SJCRH30 (cell line): Measurements from ENCODE around the gene S100A16. TPM values are rescaled to one million over a fixed set of nuclear protein-coding genes. Genes with fewer than 3 reads are reported as not detected.

Source experiments
- DNase-seq, 2 experiments: peaks; one replicate each; pipeline ENCODE4 v3.0.0-alpha.2; 2015 to 2020
- H3K27ac ChIP-seq: fragments of 250-450 bp; sonication (Bioruptor Pico); 2 replicates; pipeline ENCODE4 v1.5.1; 2020; ENCODE audit warnings: mild to moderate bottlenecking, moderate library complexity
- H3K27me3 ChIP-seq: fragments of 250-450 bp; sonication (Bioruptor Pico); 2 replicates; pipeline ENCODE4 v1.5.1; 2020; ENCODE audit warnings: mild to moderate bottlenecking, moderate library complexity
- H3K36me3 ChIP-seq: fragments of 250-450 bp; sonication (Bioruptor Pico); 2 replicates; pipeline ENCODE4 v1.5.1; 2020; ENCODE audit warnings: mild to moderate bottlenecking, moderate library complexity
- H3K4me1 ChIP-seq: fragments of 250-450 bp; sonication (Bioruptor Pico); 2 replicates; pipeline ENCODE4 v1.5.1; 2020; ENCODE audit warnings: mild to moderate bottlenecking, moderate library complexity
- H3K4me3 ChIP-seq: fragments of 250-450 bp; sonication (Bioruptor Pico); 2 replicates; pipeline ENCODE4 v1.5.1; 2020; ENCODE audit warnings: mild to moderate bottlenecking, moderate library complexity
- H3K9me3 ChIP-seq: fragments of 250-450 bp; sonication (Bioruptor Pico); replicated peaks from 2 replicates; pipeline ENCODE4 v1.5.1; 2020; ENCODE audit warnings: mild to moderate bottlenecking, moderate library complexity
- total RNA-seq: library from RNA; depleted of rRNA; stranded (reverse); fragments of >200 nt; shearing (Covaris generic); gene quantifications from 2 replicates; pipeline ENCODE4 v1.2.3, GENCODE V29; 2014; rRNA removed

S100A16 gene
- total RNA-seq, 1 experiment from 2014 or later, result 46.6 TPM

DNA sequence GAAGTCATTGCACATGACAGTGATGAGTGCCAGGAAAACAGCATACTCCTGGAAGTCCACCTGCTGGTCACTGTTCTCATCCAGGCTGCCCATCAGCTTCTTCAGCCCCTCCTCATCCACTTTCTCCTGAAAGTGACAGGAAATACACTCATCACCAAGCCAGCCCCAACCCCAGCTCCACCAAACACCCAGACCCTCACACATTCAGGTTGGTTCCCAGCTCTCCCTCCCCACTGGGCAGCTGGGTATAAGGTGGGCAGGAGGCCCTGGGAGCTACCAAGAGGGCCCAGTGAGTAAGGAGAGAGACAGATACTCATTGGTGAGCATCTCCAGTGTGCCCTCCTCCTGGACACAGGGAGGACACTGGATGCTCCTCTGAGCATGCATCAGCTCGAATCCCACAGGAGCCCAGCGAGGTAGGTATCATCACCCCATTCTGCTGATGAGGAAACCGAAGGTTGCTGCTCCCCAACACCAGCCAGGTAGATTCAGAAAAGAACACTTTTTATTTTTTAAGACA lies 51.4 kb downstream of the S100A16 start:
- Histone ChIP-seq H3K27me3 (no peaks in the 10 kb centered on the region), H3K27ac (no peak overlapping the region), H3K9me3 (no peaks in the 10 kb centered on the region), H3K4me1 (peaks cover 20% of the 10 kb centered on the region), H3K4me3 (no peak overlapping the region), H3K36me3 (no peaks in the 10 kb centered on the region)
- DNase-seq, result no peak

DNA sequence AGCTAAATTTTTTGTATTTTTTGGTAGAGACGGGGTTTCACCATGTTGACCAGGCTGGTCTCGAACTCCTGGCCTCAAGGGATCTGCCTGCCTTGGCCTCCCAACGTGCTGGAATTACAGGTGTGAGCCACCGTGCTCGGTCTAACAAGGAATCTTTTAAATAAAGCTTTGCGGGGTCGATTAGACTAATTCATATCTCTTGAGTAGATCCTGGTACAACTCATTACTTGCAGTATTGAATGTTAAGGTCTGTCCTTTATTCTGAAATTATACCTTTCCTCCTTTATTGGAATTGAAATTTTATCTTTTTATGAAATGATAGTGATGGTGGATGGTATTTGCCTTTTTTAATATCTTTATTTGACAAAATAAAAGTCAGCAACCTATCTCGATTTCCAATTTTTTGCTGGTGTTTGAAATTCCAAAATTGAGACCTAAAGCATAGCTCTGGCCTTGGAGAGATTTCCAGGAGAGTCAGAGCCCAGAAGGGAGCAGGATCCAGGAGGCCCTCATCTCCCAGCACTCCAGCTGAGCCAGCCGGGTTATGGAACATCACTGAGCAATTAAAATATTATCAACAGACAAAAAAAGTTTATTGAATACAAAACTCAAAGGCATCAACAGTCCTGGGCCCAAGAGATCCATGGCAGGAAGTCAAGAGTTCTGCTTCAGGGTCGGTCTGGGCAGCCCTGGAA lies 52.0 kb downstream of the S100A16 start:
- Histone ChIP-seq H3K36me3 (no peaks in the 10 kb centered on the region), H3K9me3 (no peaks in the 10 kb centered on the region), H3K27ac (no peak overlapping the region), H3K4me1 (peaks cover 18% of the 10 kb centered on the region), H3K27me3 (no peaks in the 10 kb centered on the region), H3K4me3 (no peak overlapping the region)
- DNase-seq, result no peak

DNA sequence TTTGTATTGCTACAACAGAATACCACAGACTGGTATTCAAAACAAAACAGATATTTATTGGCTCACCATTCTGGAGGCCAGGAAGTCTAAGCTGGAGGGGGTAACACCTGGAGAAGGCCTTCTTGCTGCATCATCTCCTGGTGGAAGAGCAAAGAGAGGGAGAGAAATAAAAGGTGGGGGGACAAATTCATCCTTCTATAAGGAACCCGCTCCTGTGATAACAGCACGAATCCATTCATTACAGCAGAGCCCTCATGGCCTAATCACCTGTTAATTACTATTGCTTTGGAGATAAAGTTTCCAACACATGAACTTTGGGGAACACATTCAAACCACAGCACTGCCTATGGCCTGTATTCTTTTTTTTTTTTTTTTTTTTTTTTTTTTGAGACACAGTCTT lies 52.7 kb downstream of the S100A16 start:
- H3K27me3 ChIP-seq, result no peaks in the 10 kb centered on the region
- H3K36me3 ChIP-seq, result no peaks in the 10 kb centered on the region
- peaks cover 11% of the 10 kb centered on the region for H3K4me1 ChIP-seq
- H3K27ac ChIP-seq, result no peak overlapping the region
- H3K4me3 ChIP-seq, result no peak overlapping the region
- DNase-seq, result no peak
- H3K9me3 ChIP-seq, result no peaks in the 10 kb centered on the region

DNA sequence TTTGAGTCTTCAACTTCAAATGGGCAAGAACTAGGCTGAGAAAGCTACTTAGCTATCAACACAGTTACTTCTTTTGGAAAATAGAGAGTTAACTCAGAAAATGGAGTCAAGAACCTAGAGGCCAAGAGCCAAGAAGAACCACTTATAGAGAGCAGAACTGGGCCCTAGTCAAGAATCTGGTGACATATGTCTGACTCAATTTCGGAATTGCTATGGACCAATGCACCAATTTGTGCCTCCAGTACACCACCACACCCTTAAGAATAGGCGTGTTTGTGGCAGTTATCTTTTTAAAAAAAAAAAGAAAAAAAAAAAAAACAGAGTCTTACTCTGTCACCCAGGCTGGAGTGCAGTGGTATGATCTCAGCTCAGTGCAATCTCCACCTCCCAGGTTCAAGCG lies 55.1 kb downstream of the S100A16 start:
- Histone ChIP-seq H3K27me3 (no peaks in the 10 kb centered on the region), H3K4me1 (peaks cover 10% of the 10 kb centered on the region), H3K9me3 (no peaks in the 10 kb centered on the region), H3K4me3 (no peak overlapping the region), H3K36me3 (no peaks in the 10 kb centered on the region), H3K27ac (no peak overlapping the region)
- DNase-seq, result no peak

Other genes with a start within 250 kb of the S100A16 start
- gene S100A12, start 237.5 kb downstream of the S100A16 start, total RNA-seq, result not detected in 2 replicates
- gene S100A8, start 222.1 kb downstream of the S100A16 start, total RNA-seq, result not detected in 2 replicates
- not detected in 2 replicates for gene S100A7A, start 196.6 kb downstream of the S100A16 start, total RNA-seq
- gene S100A7, start 152.5 kb downstream of the S100A16 start, total RNA-seq, result not detected in 2 replicates
- 38.8 and 48.3 TPM in 2 replicates for gene S100A6, start 77.1 kb downstream of the S100A16 start, total RNA-seq
- not detected in 2 replicates for gene S100A5, start 72.2 kb downstream of the S100A16 start, total RNA-seq
- 1.0 and 2.1 TPM in 2 replicates for gene S100A4, start 67.3 kb downstream of the S100A16 start, total RNA-seq
- gene S100A3, start 63.9 kb downstream of the S100A16 start, total RNA-seq, result 0.38 and 1.0 TPM in 2 replicates
- 3.2 and 5.5 TPM in 2 replicates for gene S100A2, start 47.3 kb downstream of the S100A16 start, total RNA-seq
- not detected in 2 replicates for gene S100A14, start 3.2 kb upstream of the S100A16 start, total RNA-seq
- gene S100A13, start 14.4 kb upstream of the S100A16 start, total RNA-seq, result 100 and 113 TPM in 2 replicates
- 3.6 and 4.4 TPM in 2 replicates for gene S100A1, start 15.3 kb upstream of the S100A16 start, total RNA-seq
- 60.2 and 68.2 TPM in 2 replicates for gene CHTOP, start 20.9 kb upstream of the S100A16 start, total RNA-seq
- 29.0 and 31.9 TPM in 2 replicates for gene SNAPIN, start 45.6 kb upstream of the S100A16 start, total RNA-seq
- 366 and 380 TPM in 2 replicates for gene ILF2, start 57.9 kb upstream of the S100A16 start, total RNA-seq
- gene NPR1, start 65.6 kb upstream of the S100A16 start, total RNA-seq, result 0.06 TPM in 1 of 2 replicates, not detected in the other
- 25.9 and 28.5 TPM in 2 replicates for gene INTS3, start 114.9 kb upstream of the S100A16 start, total RNA-seq
- gene SLC27A3, start 162.3 kb upstream of the S100A16 start, total RNA-seq, result 1.6 and 2.1 TPM in 2 replicates